NB4 (cell line): Measurements from ENCODE around the gene ADAMTS12.

Source experiments
- DNase-seq: peaks from one replicate; pipeline ENCODE4 v3.0.0; 2010; ENCODE audit warnings: low read depth
- H3K4me3 ChIP-seq: one replicate; pipeline ENCODE4 v1.5.1; 2011; ENCODE audit warnings: mild to moderate bottlenecking, low read depth, low read length, moderate library complexity
- CTCF ChIP-seq: IDR thresholded peaks from one replicate; pipeline ENCODE4 v1.5.1; 2012; ENCODE audit warnings: low read depth, low read length
- MAX ChIP-seq: IDR thresholded peaks from 2 replicates; pipeline ENCODE4 v1.6.1; 2011; ENCODE audit warnings: low read depth, low read length
- MYC ChIP-seq: IDR thresholded peaks from 2 replicates; pipeline ENCODE4 v1.6.1; 2011; ENCODE audit warnings: low read depth, low read length
- POLR2A ChIP-seq: IDR thresholded peaks from 2 replicates; pipeline ENCODE4 v1.6.1; 2011; ENCODE audit warnings: mild to moderate bottlenecking; ENCODE audit not compliant: insufficient read length; ENCODE audit errors: extremely low read depth

The ADAMTS12 gene

GRCh38 chr5:33679791-33680190 lies 212.0 kb downstream of the ADAMTS12 start:
- H3K4me3 ChIP-seq, result no peak overlapping the region
- DNase-seq, result no peak
- TF ChIP-seq POLR2A (no peak), MAX (no peak), MYC (no peak), CTCF (no peak)

DNA sequence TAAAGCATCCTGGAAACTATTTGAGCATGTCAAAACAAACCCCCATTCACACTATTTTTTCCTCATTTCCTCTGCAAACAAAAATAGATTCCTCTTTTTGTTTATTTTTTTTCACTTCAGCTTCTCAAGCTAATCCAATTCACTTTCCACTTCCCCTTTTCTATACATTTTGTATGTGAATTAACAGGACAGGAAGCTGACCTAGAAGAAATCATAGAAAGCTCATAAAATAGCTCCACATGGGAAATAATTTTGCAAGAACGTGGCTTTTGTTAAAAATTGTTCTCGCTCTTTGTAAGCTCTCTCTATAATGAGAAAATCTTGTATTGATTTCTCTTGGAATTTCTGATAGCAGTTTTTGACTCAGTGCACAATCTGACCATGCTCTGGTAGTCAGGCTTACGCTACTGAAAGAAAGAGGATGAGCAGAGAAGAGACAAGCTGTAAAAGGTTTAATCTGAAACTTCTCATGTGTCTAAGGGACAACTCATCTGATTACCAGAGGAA lies 215.8 kb downstream of the ADAMTS12 start:
- TF ChIP-seq POLR2A (no peak), CTCF (no peak), MAX (no peak), MYC (no peak)
- H3K4me3 ChIP-seq, result no peak overlapping the region
- DNase-seq, result peak; percentile 58

GRCh38 chr5:33671700-33672291 lies 220.0 kb downstream of the ADAMTS12 start:
- no peak for DNase-seq
- H3K4me3 ChIP-seq, result no peak overlapping the region
- TF ChIP-seq MYC (no peak), CTCF (no peak), MAX (no peak), POLR2A (no peak)

DNA sequence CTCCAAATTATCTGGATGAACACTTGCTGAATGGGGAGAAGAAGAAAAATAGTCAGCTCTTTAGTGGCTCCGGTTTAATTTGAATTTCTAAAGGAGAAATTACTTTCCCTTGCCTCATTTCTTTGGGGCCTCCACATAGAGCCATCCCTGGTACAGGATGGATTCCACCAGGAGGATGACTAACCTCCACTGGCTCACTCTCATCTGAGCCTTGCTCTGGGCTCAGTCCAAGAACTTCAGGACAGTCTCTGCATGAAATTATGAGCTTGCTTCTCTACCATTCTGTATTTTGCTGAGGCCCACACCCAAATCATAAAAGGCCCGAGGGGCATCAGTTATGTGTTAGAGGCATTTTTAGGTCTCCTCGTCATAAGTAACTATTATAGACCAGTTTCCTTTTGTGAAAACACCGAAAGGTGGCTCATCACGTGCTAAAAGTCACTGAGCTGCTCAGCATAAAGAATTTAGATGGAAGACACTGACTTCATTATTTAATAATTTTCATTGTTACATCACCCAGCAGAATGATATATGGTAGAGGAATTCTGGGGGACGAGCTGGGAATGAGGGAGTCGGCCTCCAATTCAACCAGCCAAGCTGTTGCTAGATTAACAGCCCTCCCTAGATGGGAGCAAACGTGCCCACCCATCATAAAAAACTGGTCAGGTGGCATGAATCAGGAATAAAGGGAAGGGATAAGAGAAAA lies 228.9 kb downstream of the ADAMTS12 start:
- TF ChIP-seq MYC, result no peak
- TF ChIP-seq POLR2A, result no peak
- no peak for TF ChIP-seq MAX
- TF ChIP-seq CTCF, result no peak
- no peak overlapping the region for H3K4me3 ChIP-seq
- DNase-seq, result no peak

- H3K4me3 ChIP-seq, result no peak overlapping the region
- TF ChIP-seq MYC (no peak), MAX (no peak), CTCF (no peak), POLR2A (no peak)
- DNase-seq, result no peak
Measured at GRCh38 chr5:33659526-33660169, 232.1 kb downstream of the ADAMTS12 start.
